ENCODE results near the gene PSMF1. TPM values are rescaled to one million over a fixed set of nuclear protein-coding genes. Genes with fewer than 3 reads are reported as not detected.

Gene PSMF1
- total and polyA plus RNA-seq, 9 of the 15 experiments (the other 6 are each of a cell fraction or from before 2014, with no cell fraction given), result 8.5 to 192 (median 33.2) TPM

- no peak for TF ChIP-seq TFE3 (CRISPR knock-in tag; IDR thresholded peaks at IDR 0.05)
- no peak for TF ChIP-seq EP400 (IDR thresholded peaks at IDR 0.05)
- no peak for TF ChIP-seq FOS (IDR thresholded peaks at IDR 0.05; ENCODE audit: extremely low read depth, insufficient read length)
- TF ChIP-seq ZBTB12 (CRISPR knock-in tag; IDR thresholded peaks at IDR 0.05), result no peak
- no peak for TF ChIP-seq ZNF589 (CRISPR knock-in tag; IDR thresholded peaks at IDR 0.05; ENCODE audit: low read depth)
Observed at GRCh38 chr20:1184638-1185315, 66.4 kb downstream of the PSMF1 start, which contains the start of gene TMEM74B (continued).

- peaks cover 4% of the 10 kb centered on the region for H3K9me1 ChIP-seq (ENCODE audit: control insufficient read depth, insufficient read depth, low read length)
- H2AFZ ChIP-seq (ENCODE audit: low read depth, low read length), result peak overlapping the region; percentile 72; the same call in 1 of the 2 replicates
- peak overlapping the region; percentile 61 to 87; a peak in 3 of 4 replicates for H3K9ac ChIP-seq (ENCODE audit: insufficient read depth in 1 of 2, low read depth in 2 of 2, low read length in 2 of 2)
- no CpG with 5 or more reads among the region's 54 CpGs for WGBS (ENCODE audit: insufficient coverage, low coverage, missing lambda C conversion rate)
- FAIRE-seq (no peak), DNase-seq (ENCODE audit: extremely low read depth in 1 of 4, low spot score in 3 of 4) (peak; percentile 46 to 80 (median 71)), ATAC-seq (peak; percentile 56)
- H3K79me2 ChIP-seq (ENCODE audit: control insufficient read depth, insufficient read depth, low read length), result peaks cover 24% of the 10 kb centered on the region
- ChIA-PET CTCF (ENCODE audit: low intra/inter-chr PET ratio) (interaction anchor here (0.7 kb wide), 1 partner anchor 241 kb away, joined by 3 read pairs; no protein-coding TSS in a partner anchor), POLR2A (interaction anchor here (1.2 kb wide), 1 partner anchor 27 kb away, joined by 3 read pairs; no protein-coding TSS in a partner anchor)
- H3K4me3 ChIP-seq, result peak overlapping the region; percentile 58
- H3K4me1 ChIP-seq (replicated peaks in 1 of 2; ENCODE audit: control insufficient read depth in 2 of 2, insufficient read depth in 2 of 2, low read length in 2 of 2), result peaks cover 54 to 68% of the 10 kb centered on the region in 2 experiments
- H3K36me3 ChIP-seq (ENCODE audit: control insufficient read depth, insufficient read depth, low read length), result peaks cover 14% of the 10 kb centered on the region; the same call in 2 of the 3 replicates
- BruUV-seq (replicated peaks), result no TSS peak
- peak overlapping the region; percentile 60; the same call in 1 of the 3 replicates for H3K27ac ChIP-seq (ENCODE audit: extremely low read depth, low read depth, low read length)
- H3K9me3 ChIP-seq (replicated peaks; ENCODE audit: control insufficient read depth, insufficient read depth, low read depth, low read length), result no peaks in the 10 kb centered on the region
- H4K20me1 ChIP-seq (replicated peaks; ENCODE audit: control insufficient read depth, insufficient read depth, low read length), result no peaks in the 10 kb centered on the region
- H3K4me2 ChIP-seq (ENCODE audit: insufficient read depth, low read length), result peak overlapping the region; percentile 77; the same call in 1 of the 2 replicates
- H3K27me3 ChIP-seq (ENCODE audit: control insufficient read depth in 2 of 2, insufficient read depth in 2 of 2, low read length in 2 of 2), result no peaks in the 10 kb centered on the region
- in situ Hi-C loops (cut with MboI), result no loop called here
- intact Hi-C loops (cut with micrococcal nuclease), result loop anchor here (2.0 to 10.0 kb wide), 2 partner anchors 67 to 371 kb away; partner anchors contain the start of gene PSMF1
- TF ChIP-seq ZNF695 (CRISPR knock-in tag; IDR thresholded peaks at IDR 0.05) (no peak), NUFIP1 (IDR thresholded peaks at IDR 0.05; ENCODE audit: partially characterized antibody) (no peak), HSF4 (CRISPR knock-in tag; IDR thresholded peaks at IDR 0.05; ENCODE audit: borderline replicate concordance) (no peak), SIN3B (IDR thresholded peaks at IDR 0.05; ENCODE audit: low read depth) (0 out of 2 replicates have a peak, but pooled peaks have one; percentile 23), TAL1 (IDR thresholded peaks at IDR 0.05) (no peak), PHF8 (IDR thresholded peaks at IDR 0.05; ENCODE audit: borderline replicate concordance, low read length) (peak; percentile 4; the same call in 1 of the 2 replicates), BCLAF1 (IDR thresholded peaks at IDR 0.05; ENCODE audit: borderline replicate concordance in 1 of 2, control insufficient read depth in 1 of 2, low read depth in 2 of 2, low read length in 1 of 2) (no peak), SRF (CRISPR knock-in tag; IDR thresholded peaks at IDR 0.05) (no peak), CTBP1 (IDR thresholded peaks at IDR 0.05; ENCODE audit: borderline replicate concordance) (no peak)
Observed at GRCh38 chr20:1185316-1185741, 66.9 kb downstream of the PSMF1 start.
